Glutamatergic neuron (in vitro differentiated cells): Measurements from ENCODE around the gene DNAJB4. TPM values are rescaled to one million over a fixed set of nuclear protein-coding genes. Genes with fewer than 3 reads are reported as not detected.

Source experiments
- DNase-seq: peaks from one replicate; pipeline ENCODE4 v3.0.0; 2022
- H3K27ac Mint-ChIP-seq: one replicate; pipeline ENCODE4 v1.8.0; 2020; ENCODE audit warnings: mild to moderate bottlenecking, mixed read lengths, inconsistent platforms; ENCODE audit not compliant: unreplicated experiment
- H3K27me3 Mint-ChIP-seq: one replicate; pipeline ENCODE4 v1.8.0; 2020; ENCODE audit warnings: mild to moderate bottlenecking, moderate library complexity, mixed read lengths, inconsistent platforms; ENCODE audit not compliant: unreplicated experiment
- H3K36me3 Mint-ChIP-seq: one replicate; pipeline ENCODE4 v1.8.0; 2020; ENCODE audit warnings: mild to moderate bottlenecking, mixed read lengths, inconsistent platforms; ENCODE audit not compliant: unreplicated experiment
- H3K4me1 Mint-ChIP-seq: one replicate; pipeline ENCODE4 v1.8.0; 2020; ENCODE audit warnings: mild to moderate bottlenecking, low read depth, mixed read lengths, inconsistent platforms; ENCODE audit not compliant: unreplicated experiment
- H3K4me3 Mint-ChIP-seq: one replicate; pipeline ENCODE4 v1.8.0; 2020; ENCODE audit warnings: mild to moderate bottlenecking, mixed read lengths, inconsistent platforms; ENCODE audit not compliant: unreplicated experiment
- H3K9me3 Mint-ChIP-seq: one replicate; pipeline ENCODE4 v1.8.0; 2020; ENCODE audit warnings: mild to moderate bottlenecking, moderate library complexity, mixed read lengths, inconsistent platforms; ENCODE audit not compliant: unreplicated experiment
- CTCF ChIP-seq: fragments of 200-600 bp; sonication (generic); IDR thresholded peaks from one replicate; pipeline ENCODE4 v1.5.0; 2021; ENCODE audit not compliant: partially characterized antibody, unreplicated experiment
- total RNA-seq: library from RNA; stranded (reverse); fragmentation: NEBNext Ultra II Directional; extraction: Animal tissue kit (Norgen Biotek cat#: 25700); gene quantifications from one replicate; pipeline ENCODE4 v1.2.1, GENCODE V29; 2021; ENCODE audit not compliant: unreplicated experiment

DNAJB4 gene
- total RNA-seq, 1 donor from 2014 or later = 20.1 TPM

- no peaks in the 10 kb centered on the region for H3K36me3 Mint-ChIP-seq
- H3K27me3 Mint-ChIP-seq = peaks cover 2% of the 10 kb centered on the region
- H3K9me3 Mint-ChIP-seq = peaks cover 7% of the 10 kb centered on the region
- H3K4me3 Mint-ChIP-seq = peak overlapping the region; percentile 86
- no peak overlapping the region for H3K27ac Mint-ChIP-seq
- no peak for TF ChIP-seq CTCF
- peaks cover 19% of the 10 kb centered on the region for H3K4me1 Mint-ChIP-seq
- DNase-seq = no peak
Observed at GRCh38 chr1:78005755-78006154, 1.0 kb downstream of the DNAJB4 start.

DNA sequence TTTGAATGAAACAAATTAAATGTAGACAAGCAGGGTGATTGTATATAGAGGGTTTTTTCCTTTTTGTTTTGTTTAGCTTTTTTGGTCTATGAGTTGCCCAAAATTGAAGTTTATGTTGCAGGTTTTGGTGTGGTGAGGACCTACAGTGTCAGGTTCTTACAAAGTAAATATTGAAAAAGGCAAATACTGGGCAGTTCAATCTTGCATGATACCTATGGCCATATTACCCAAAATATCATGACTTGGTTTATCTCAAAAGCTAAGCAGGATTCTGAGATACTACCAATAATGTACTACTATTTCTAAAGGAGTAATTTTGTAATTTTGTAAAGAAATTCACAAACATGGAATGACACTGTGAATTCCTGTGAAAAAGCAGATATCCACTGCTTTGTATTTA lies 1.8 kb downstream of the DNAJB4 start:
- no peak for DNase-seq
- no peak for TF ChIP-seq CTCF
- Mint-ChIP-seq H3K4me1 (peaks cover 19% of the 10 kb centered on the region), H3K4me3 (no peak overlapping the region), H3K9me3 (peaks cover 7% of the 10 kb centered on the region), H3K36me3 (no peaks in the 10 kb centered on the region), H3K27me3 (peaks cover 2% of the 10 kb centered on the region), H3K27ac (no peak overlapping the region)

DNA sequence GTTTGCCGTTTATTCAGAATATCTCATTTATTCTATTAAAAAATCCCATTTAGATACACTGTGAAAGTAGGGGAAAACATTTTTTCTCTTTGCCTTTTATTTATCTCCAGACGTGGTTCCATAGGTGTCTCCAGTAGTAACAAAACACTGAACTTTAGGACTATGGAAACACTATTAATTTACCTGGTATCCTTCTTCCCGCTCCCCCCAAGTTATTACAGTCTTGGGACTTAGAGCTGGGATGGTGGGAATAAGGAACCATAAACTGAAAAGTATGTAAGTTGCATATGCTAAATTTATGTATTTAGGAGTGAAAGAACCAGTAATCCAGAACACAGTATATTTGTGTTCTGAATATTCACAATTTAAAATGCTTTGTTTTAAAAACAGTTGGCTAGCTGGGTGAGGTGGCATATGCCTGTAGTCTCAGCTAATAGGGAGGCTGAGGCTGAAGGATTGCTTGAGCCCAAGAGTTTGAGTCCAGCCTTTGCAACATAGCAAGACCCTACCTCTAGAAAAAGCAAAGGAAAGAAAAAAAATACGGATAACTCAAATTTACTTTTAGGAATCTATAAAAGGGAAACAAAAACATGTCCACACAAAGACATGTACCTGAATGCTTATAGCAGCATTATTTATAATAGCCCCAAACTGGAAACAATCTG lies 3.1 kb downstream of the DNAJB4 start:
- Mint-ChIP-seq H3K27ac (no peak overlapping the region), H3K4me1 (peaks cover 18% of the 10 kb centered on the region), H3K9me3 (peaks cover 7% of the 10 kb centered on the region)

GRCh38 chr1:78009276-78009675 lies 4.5 kb downstream of the DNAJB4 start:
- peaks cover 14% of the 10 kb centered on the region for H3K4me1 Mint-ChIP-seq
- H3K9me3 Mint-ChIP-seq = peaks cover 6% of the 10 kb centered on the region
- TF ChIP-seq CTCF = no peak
- H3K27me3 Mint-ChIP-seq = peaks cover 2% of the 10 kb centered on the region
- H3K27ac Mint-ChIP-seq = no peak overlapping the region
- DNase-seq = no peak
- H3K4me3 Mint-ChIP-seq = no peak overlapping the region
- no peaks in the 10 kb centered on the region for H3K36me3 Mint-ChIP-seq

More for the DNA sequence above, 3.1 kb downstream of the DNAJB4 start:
- no peak for TF ChIP-seq CTCF
- Mint-ChIP-seq H3K4me3 (no peak overlapping the region), H3K36me3 (no peaks in the 10 kb centered on the region), H3K27me3 (peaks cover 2% of the 10 kb centered on the region)
- DNase-seq = no peak

GRCh38 chr1:78009836-78010235 lies 5.1 kb downstream of the DNAJB4 start:
- Mint-ChIP-seq H3K27ac (no peak overlapping the region), H3K9me3 (peaks cover under 1% of the 10 kb centered on the region), H3K4me3 (no peak overlapping the region), H3K27me3 (peaks cover under 1% of the 10 kb centered on the region), H3K4me1 (peaks cover 10% of the 10 kb centered on the region), H3K36me3 (no peaks in the 10 kb centered on the region)
- no peak for TF ChIP-seq CTCF
- no peak for DNase-seq
